VCaP (cell line): ENCODE results near the gene MTERF4.

Experiments used
- H3K27ac ChIP-seq: fragments of 450-650 bp; 2 replicates; pipeline ENCODE4 v1.5.1; 2017
- TF ChIP-seq, protein P1 (sequence below): fragments of 450-650 bp; conservative IDR thresholded peaks from 2 replicates; pipeline ENCODE4 v1.5.1; 2017; ENCODE audit warnings: mild to moderate bottlenecking, moderate library complexity

The MTERF4 gene, protein sequence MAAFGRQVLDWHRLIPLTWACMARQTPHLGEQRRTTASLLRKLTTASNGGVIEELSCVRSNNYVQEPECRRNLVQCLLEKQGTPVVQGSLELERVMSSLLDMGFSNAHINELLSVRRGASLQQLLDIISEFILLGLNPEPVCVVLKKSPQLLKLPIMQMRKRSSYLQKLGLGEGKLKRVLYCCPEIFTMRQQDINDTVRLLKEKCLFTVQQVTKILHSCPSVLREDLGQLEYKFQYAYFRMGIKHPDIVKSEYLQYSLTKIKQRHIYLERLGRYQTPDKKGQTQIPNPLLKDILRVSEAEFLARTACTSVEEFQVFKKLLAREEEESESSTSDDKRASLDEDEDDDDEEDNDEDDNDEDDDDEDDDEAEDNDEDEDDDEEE

DNA sequence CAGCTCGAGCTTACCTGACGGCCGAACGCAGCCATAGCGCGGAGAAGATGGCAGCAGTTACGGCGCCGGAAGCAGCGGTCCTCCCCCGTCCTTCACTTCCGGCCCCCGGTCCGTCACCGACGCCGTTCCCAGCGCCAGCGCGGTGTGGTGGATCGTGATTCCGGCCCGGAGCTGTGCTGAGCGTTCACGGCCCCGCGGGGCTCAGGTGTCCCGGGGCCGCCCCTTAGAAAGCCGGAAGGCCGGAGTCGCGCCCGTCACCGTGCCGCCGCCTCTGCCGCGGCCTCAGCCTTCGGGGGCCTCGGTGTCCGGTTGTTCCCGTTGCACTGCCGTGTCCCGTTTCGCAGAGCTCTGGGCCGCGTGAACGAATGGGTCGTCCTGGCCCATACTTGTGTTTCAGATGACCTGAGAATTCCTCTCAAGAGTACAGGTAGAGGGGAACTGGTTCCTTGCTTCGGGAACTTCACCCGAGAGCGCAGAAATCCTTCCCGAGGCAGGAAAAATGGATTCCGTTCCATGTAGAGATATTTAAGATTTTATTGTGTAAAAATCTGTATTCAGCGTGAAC, at the start of gene MTERF4:
MTERF4 (minus strand) TSS at position 49 of the 565 bp plus-strand sequence; CDS start at position 35, 14 bp downstream.
- H3K27ac ChIP-seq, result peak within 1 kb of the TSS; percentile 99
- TF ChIP-seq, protein P1, sequence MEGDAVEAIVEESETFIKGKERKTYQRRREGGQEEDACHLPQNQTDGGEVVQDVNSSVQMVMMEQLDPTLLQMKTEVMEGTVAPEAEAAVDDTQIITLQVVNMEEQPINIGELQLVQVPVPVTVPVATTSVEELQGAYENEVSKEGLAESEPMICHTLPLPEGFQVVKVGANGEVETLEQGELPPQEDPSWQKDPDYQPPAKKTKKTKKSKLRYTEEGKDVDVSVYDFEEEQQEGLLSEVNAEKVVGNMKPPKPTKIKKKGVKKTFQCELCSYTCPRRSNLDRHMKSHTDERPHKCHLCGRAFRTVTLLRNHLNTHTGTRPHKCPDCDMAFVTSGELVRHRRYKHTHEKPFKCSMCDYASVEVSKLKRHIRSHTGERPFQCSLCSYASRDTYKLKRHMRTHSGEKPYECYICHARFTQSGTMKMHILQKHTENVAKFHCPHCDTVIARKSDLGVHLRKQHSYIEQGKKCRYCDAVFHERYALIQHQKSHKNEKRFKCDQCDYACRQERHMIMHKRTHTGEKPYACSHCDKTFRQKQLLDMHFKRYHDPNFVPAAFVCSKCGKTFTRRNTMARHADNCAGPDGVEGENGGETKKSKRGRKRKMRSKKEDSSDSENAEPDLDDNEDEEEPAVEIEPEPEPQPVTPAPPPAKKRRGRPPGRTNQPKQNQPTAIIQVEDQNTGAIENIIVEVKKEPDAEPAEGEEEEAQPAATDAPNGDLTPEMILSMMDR, result no peak

DNA sequence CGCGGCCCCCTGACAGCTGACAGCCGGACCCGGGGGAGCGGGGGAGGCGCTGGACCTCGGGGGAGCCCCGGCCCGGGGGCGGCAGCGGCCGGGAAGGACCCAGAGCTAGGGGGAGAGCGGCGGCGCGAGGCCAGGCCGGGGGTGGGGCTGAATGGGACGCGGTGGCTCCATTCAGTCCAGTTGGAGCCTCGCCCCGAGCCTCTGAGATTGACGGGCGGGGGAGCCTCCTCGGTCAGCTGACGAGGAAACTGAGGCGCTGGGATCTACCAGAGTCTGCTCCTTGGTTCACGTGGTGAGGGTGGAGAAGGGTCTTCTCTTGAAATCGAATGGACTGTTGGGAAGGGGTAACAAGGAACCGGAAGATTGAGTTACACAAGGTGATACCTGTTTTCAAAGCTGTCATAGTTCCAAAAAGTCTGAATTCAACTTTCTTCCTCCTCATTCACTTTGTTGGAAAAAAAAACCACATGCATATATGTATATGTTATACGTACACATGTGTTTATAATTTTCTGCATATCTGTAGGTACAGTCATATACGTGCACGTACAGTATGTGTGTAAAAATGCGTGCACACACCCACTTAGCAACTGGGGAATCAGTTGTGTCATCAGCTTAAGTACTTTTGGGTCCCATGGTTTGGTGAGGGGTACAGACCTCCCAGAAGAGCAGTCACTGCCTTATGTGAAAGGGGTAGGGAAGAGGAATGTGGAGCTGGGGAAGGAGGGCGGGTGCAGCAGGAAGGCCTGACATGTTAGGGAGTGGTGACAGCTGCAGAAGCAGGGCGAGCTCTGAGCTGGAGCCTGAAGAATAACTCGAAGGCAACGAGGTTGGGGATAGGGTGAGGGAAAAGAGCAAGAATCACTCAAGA, 48.8 kb upstream of the MTERF4 start:
- peak overlapping the region; percentile 83 for H3K27ac ChIP-seq
- TF ChIP-seq, protein P1, result no peak

DNA sequence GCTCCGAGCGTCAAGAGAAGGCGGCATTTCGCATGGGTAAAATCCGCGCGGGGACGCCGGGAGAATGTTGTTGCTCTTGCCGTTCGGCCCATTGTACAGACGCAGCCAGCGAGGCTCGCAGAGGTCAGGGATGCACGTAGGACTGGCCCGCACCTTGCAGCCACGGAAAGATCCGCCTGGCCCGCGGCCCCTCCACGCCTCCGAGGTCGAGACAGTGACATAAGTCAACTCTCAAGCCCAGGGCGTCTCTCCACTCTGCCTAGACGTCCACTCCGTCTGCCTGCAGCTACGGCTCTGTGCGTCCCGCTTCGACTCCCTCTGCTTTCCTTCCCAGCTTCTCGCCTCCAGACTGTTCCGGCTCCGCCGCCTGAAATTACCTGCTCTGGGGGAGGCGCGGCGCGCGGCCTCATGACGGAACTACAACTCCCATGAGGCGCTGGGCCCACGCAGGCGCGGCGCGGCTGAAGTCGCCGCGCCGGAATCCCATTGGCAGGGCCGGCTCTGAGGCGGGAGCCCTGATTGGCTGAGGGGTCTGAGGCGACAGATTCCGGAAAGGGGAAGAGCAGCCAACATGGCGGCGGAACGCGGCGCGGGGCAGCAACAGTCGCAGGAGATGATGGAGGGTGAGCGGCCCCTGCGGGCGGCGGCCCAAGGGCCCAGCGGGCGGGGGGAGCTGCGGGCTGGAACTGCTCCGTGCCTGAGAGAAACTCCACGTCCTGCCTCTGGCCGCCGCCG, 48.0 kb upstream of the MTERF4 start, which contains the start of gene PPP1R7:
PPP1R7 (plus strand) TSS at position 543 of the 735 bp plus-strand sequence; CDS start at position 572, 29 bp downstream.
- H3K27ac ChIP-seq, result peak within 1 kb of the TSS; percentile 83
- TF ChIP-seq, protein P1, result no peak

DNA sequence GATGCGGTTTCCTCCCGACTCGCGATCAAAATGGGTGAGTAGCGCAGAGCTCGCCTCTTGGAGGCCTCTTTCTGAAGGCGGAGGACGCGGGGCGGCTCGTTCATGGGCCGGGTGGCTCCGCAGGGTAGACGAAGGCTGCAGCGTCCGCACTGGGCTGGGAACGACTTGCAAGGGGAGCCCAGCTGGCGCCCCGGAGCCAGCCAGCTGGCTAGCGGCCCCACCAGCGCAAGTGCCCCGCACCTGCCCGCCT, 47.5 kb upstream of the MTERF4 start:
- H3K27ac ChIP-seq, result peak overlapping the region; percentile 83

DNA sequence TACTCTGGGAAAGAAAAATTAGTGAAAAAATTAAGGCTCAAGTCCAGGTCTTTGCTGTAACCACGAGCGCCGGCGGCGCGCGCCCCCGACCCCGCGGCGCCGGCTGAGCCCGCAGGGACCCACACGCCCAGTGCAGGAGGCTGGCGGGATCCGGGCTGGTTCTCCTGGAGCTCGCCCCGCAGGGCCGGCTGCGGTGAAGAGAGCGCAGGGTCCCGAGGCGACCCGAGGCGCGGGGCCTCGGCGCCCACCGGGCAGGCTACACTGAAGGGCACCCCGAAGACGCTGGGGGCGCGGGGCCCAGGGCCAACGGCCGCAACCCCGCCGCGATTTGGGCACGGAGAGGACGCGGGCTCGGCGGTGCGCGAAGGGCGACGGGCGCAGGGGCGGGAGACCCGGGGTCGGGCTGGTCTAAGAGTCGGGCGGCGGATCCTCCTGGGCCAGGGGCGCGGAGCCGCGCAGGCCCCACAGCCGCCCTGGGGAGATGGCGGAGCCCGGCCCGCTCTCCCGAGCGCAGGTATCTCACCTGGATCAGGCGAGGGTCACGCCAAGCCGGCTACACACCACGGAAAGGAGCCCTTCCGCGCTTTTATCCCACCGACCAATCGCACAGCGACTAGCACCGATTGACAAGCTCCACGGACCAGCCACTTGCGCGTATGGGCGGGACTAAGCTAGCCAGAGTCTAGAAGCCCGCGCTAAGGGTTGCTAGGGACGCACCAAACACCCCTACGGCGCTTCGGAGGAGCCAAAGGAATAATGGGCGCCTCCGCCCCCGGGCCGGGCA, 47.0 kb upstream of the MTERF4 start, which contains the start of gene PASK:
PASK (minus strand) TSS at position 582 of the 784 bp plus-strand sequence. CDS start 6,440 bp downstream, outside the sequence.
- H3K27ac ChIP-seq, result peak within 1 kb of the TSS; percentile 83
- TF ChIP-seq, protein P1, result no peak

More for the DNA sequence above, 47.5 kb upstream of the MTERF4 start:
- TF ChIP-seq, protein P1, result no peak

DNA sequence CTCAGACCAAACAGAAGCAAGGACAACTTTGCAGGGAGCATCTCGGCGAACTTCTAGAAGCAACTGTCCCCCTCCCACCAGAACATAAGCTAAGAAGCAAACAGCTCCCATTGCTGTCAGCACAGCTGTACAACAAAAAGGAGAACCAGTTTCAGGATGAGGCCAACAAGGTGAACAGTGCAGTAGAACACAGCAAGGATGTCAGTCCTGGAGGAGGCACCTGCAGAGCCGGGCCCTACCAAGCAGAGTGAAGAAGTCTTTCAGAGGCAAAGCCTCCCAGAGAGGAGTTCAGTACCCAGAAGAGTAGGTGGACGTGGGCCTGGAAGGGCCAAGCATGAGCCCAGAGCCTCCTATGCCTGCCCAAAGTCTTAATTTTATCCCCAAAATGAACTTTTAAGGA, 46.2 kb upstream of the MTERF4 start:
- peak overlapping the region; percentile 83 for H3K27ac ChIP-seq
- TF ChIP-seq, protein P1, result no peak
